ENCODE data around the gene CHIT1.

Gene CHIT1

DNA sequence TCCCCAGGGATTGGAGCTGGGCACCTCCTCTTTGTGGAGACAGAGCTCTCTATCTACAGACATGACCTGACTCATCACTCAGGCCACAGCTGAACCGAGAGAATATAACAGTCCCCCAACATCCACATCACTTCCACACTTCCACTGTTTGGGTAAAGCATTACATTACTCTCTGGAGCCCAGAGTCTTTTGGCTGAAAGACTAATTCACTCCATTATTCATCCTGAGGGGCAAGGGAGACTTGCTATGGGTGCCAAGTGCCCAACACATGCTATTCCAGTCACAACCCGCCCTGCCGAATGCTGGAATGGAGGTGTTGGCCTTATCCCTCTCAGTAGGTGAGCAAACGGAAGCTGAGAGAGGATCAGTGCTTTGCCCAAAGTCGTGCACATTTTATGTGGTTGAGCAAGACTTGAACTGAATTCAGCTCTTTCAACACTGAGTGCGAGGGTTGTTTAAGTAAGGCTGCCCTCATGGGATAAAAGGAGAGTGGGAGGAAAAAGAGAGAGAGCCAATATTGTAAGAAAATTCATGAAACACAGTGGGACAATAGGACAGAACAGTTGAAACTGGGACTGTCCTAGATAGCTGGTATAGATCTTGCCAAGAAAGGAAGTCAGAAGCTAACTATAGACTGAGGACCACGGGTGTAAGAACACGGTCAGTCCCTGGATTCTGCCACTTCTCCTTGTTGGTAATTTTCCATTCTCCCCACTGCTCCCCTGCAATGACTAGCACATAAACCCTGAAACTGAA lies 29.5 kb downstream of the CHIT1 start:
- no peak overlapping the region for H3K4ac ChIP-seq (ENCODE audit: low read length)
- no peak overlapping the region for H4K8ac ChIP-seq (ENCODE audit: low read depth, low read length)
- H3K4me1 ChIP-seq (ENCODE audit: control insufficient read depth in 2 of 2, insufficient read depth in 1 of 2, low read depth in 1 of 2, low read length in 2 of 2) = peaks cover 3 to 8% of the 10 kb centered on the region in 2 donors
- no peak for DNase-seq (ENCODE audit: low spot score)
- no peaks in the 10 kb centered on the region for H3K9me3 ChIP-seq (replicated peaks in 1 of 2; ENCODE audit: control insufficient read depth in 2 of 2, insufficient read depth in 1 of 2, low read depth in 1 of 2, low read length in 2 of 2)
- peaks cover 0 to 7% (median 0%) of the 10 kb centered on the region in 3 experiments for H3K27me3 ChIP-seq (ENCODE audit: control insufficient read depth in 3 of 3, insufficient read depth in 3 of 3, low read depth in 1 of 3, low read length in 3 of 3)
- H2BK5ac ChIP-seq (ENCODE audit: low read length) = no peak overlapping the region
- H4K91ac ChIP-seq (ENCODE audit: low read depth, low read length, poor library complexity) = no peak overlapping the region
- no peak overlapping the region for H2BK12ac ChIP-seq (ENCODE audit: low read length)
- WGBS, 2 donors (ENCODE audit: extremely low coverage in 2 of 2, insufficient read length in 2 of 2, insufficient replicate concordance in 1 of 2) = no CpG with 5 or more reads among the region's 8 CpGs
- no peak overlapping the region for H3K27ac ChIP-seq (replicated peaks; ENCODE audit: low read length)
- peak overlapping the region; percentile 44 for H2BK15ac ChIP-seq (ENCODE audit: low read length)
- peak overlapping the region; percentile 18 for H2AK5ac ChIP-seq (ENCODE audit: low read depth, low read length)
- no peak overlapping the region for H3K4me2 ChIP-seq (ENCODE audit: insufficient read depth, low read length, poor library complexity, severe bottlenecking)
- no peaks in the 10 kb centered on the region for H3K36me3 ChIP-seq (replicated peaks in 1 of 2; ENCODE audit: control insufficient read depth in 2 of 2, insufficient read depth in 2 of 2, low read length in 2 of 2)
- H3K18ac ChIP-seq (ENCODE audit: low read length) = no peak overlapping the region
- no peak overlapping the region for H3K9ac ChIP-seq (ENCODE audit: low read depth, low read length, poor library complexity)
- H3K79me1 ChIP-seq (ENCODE audit: low read depth, low read length) = no peaks in the 10 kb centered on the region
- no peak overlapping the region for H3K23ac ChIP-seq (ENCODE audit: low read depth, low read length, poor library complexity)
- H3K4me3 ChIP-seq (ENCODE audit: low read length in 2 of 2) = no peak overlapping the region
- H2AFZ ChIP-seq (ENCODE audit: low read length) = no peak overlapping the region
- H3K14ac ChIP-seq (ENCODE audit: low read length) = no peak overlapping the region
- no peak overlapping the region for H2BK120ac ChIP-seq (ENCODE audit: low read depth, low read length)

DNA sequence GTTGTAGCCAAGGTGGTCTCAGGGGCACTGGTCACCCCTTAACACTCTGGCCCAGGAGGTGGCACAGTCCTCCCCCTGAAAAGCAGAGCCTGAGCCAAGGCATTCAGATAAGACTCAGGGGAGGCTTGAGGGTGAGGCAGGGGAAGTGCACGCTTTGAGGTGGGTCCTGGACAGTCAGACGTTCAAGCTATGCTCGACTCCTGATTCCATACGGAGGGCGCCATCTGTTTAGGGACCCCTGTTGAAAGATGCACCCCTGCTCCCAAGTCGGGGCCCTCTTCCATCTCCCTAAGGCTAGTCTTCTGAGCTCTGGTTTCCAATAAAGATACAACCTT lies 30.0 kb downstream of the CHIT1 start:
- Histone ChIP-seq H2BK5ac (ENCODE audit: low read length) (no peak overlapping the region), H3K27ac (replicated peaks; ENCODE audit: low read length) (no peak overlapping the region), H2AK5ac (ENCODE audit: low read depth, low read length) (peak overlapping the region; percentile 18), H3K79me1 (ENCODE audit: low read depth, low read length) (no peaks in the 10 kb centered on the region), H4K8ac (ENCODE audit: low read depth, low read length) (no peak overlapping the region), H2BK12ac (ENCODE audit: low read length) (no peak overlapping the region), H2AFZ (ENCODE audit: low read length) (no peak overlapping the region), H3K18ac (ENCODE audit: low read length) (no peak overlapping the region), H3K27me3 (ENCODE audit: control insufficient read depth in 3 of 3, insufficient read depth in 3 of 3, low read depth in 1 of 3, low read length in 3 of 3) (peaks cover 0 to 7% (median 0%) of the 10 kb centered on the region in 3 experiments), H3K4me3 (ENCODE audit: low read length in 2 of 2) (no peak overlapping the region), H2BK15ac (ENCODE audit: low read length) (peak overlapping the region; percentile 44), H3K23ac (ENCODE audit: low read depth, low read length, poor library complexity) (no peak overlapping the region), H3K4me2 (ENCODE audit: insufficient read depth, low read length, poor library complexity, severe bottlenecking) (no peak overlapping the region), H3K9me3 (replicated peaks in 1 of 2; ENCODE audit: control insufficient read depth in 2 of 2, insufficient read depth in 1 of 2, low read depth in 1 of 2, low read length in 2 of 2) (no peaks in the 10 kb centered on the region), H3K4me1 (ENCODE audit: control insufficient read depth in 2 of 2, insufficient read depth in 1 of 2, low read depth in 1 of 2, low read length in 2 of 2) (peaks cover 3 to 5% of the 10 kb centered on the region in 2 donors), H4K91ac (ENCODE audit: low read depth, low read length, poor library complexity) (no peak overlapping the region), H3K9ac (ENCODE audit: low read depth, low read length, poor library complexity) (no peak overlapping the region), H3K14ac (ENCODE audit: low read length) (no peak overlapping the region), H2BK120ac (ENCODE audit: low read depth, low read length) (no peak overlapping the region), H3K4ac (ENCODE audit: low read length) (no peak overlapping the region), H3K36me3 (replicated peaks in 1 of 2; ENCODE audit: control insufficient read depth in 2 of 2, insufficient read depth in 2 of 2, low read length in 2 of 2) (no peaks in the 10 kb centered on the region)
- no peak for DNase-seq (ENCODE audit: low spot score)
- WGBS, 2 donors (ENCODE audit: extremely low coverage in 2 of 2, insufficient read length in 2 of 2, insufficient replicate concordance in 1 of 2) = no CpG with 5 or more reads among the region's 6 CpGs

DNA sequence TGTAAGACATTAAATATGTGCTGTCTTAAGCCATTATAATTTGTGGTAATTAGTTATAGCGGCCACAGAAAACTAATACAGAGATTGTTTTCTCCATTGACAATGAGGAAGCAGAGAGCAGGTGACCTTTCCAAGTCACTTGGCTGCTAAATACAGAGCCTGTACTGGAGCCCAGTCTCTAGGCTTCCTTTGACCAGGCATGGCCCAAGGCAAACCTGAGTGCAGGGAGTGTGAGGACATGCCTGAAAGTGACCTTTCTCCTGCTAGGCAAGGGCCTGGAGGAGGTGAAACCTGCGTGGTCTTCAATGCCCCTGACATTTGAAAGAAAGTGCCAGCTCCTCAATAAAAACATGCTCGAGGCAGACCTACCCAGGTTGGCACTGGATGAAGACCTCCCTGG lies 30.5 kb downstream of the CHIT1 start:
- no CpG with 5 or more reads among the region's 3 CpGs for WGBS, 2 donors (ENCODE audit: extremely low coverage in 2 of 2, insufficient read length in 2 of 2, insufficient replicate concordance in 1 of 2)
- Histone ChIP-seq H3K9ac (ENCODE audit: low read depth, low read length, poor library complexity) (no peak overlapping the region), H4K91ac (ENCODE audit: low read depth, low read length, poor library complexity) (no peak overlapping the region), H4K8ac (ENCODE audit: low read depth, low read length) (no peak overlapping the region), H3K14ac (ENCODE audit: low read length) (no peak overlapping the region), H2BK5ac (ENCODE audit: low read length) (no peak overlapping the region), H3K27ac (replicated peaks; ENCODE audit: low read length) (no peak overlapping the region), H2AK5ac (ENCODE audit: low read depth, low read length) (peak overlapping the region; percentile 18), H2BK15ac (ENCODE audit: low read length) (peak overlapping the region; percentile 44), H2BK120ac (ENCODE audit: low read depth, low read length) (no peak overlapping the region), H3K4ac (ENCODE audit: low read length) (no peak overlapping the region), H3K36me3 (replicated peaks in 1 of 2; ENCODE audit: control insufficient read depth in 2 of 2, insufficient read depth in 2 of 2, low read length in 2 of 2) (no peaks in the 10 kb centered on the region), H2AFZ (ENCODE audit: low read length) (no peak overlapping the region), H2BK12ac (ENCODE audit: low read length) (no peak overlapping the region), H3K4me2 (ENCODE audit: insufficient read depth, low read length, poor library complexity, severe bottlenecking) (no peak overlapping the region), H3K18ac (ENCODE audit: low read length) (no peak overlapping the region), H3K23ac (ENCODE audit: low read depth, low read length, poor library complexity) (no peak overlapping the region), H3K27me3 (ENCODE audit: control insufficient read depth in 3 of 3, insufficient read depth in 3 of 3, low read depth in 1 of 3, low read length in 3 of 3) (peaks cover 0 to 7% (median 0%) of the 10 kb centered on the region in 3 experiments), H3K79me1 (ENCODE audit: low read depth, low read length) (no peaks in the 10 kb centered on the region), H3K4me3 (ENCODE audit: low read length in 2 of 2) (no peak overlapping the region), H3K4me1 (ENCODE audit: control insufficient read depth in 2 of 2, insufficient read depth in 1 of 2, low read depth in 1 of 2, low read length in 2 of 2) (peaks cover 3% of the 10 kb centered on the region in 2 donors), H3K9me3 (replicated peaks in 1 of 2; ENCODE audit: control insufficient read depth in 2 of 2, insufficient read depth in 1 of 2, low read depth in 1 of 2, low read length in 2 of 2) (no peaks in the 10 kb centered on the region)
- no peak for DNase-seq (ENCODE audit: low spot score)

DNA sequence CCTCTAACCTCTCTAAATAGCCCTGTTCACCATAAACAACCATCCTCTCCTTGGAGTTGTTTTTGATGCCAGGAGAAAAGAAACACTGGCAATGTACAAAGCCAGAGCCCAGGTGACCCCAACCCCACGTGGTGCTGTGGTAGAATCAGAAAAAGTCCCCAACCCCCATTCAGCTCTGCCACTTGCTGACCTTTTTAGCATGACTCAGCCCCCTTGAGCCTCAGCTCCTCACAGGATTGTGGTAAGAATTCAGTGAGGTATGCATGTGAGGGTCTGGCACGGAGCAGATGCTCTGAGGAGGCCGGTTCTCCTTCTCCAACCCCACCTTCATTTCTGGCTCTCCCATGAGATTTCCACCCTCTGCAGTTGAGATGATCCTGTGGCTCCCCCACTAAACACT lies 31.8 kb downstream of the CHIT1 start:
- Histone ChIP-seq H3K4ac (ENCODE audit: low read length) (no peak overlapping the region), H3K4me2 (ENCODE audit: insufficient read depth, low read length, poor library complexity, severe bottlenecking) (no peak overlapping the region), H3K4me1 (ENCODE audit: control insufficient read depth in 2 of 2, insufficient read depth in 1 of 2, low read depth in 1 of 2, low read length in 2 of 2) (peaks cover 3% of the 10 kb centered on the region in 2 donors), H2AFZ (ENCODE audit: low read length) (no peak overlapping the region), H3K23ac (ENCODE audit: low read depth, low read length, poor library complexity) (no peak overlapping the region), H4K91ac (ENCODE audit: low read depth, low read length, poor library complexity) (no peak overlapping the region), H3K9ac (ENCODE audit: low read depth, low read length, poor library complexity) (no peak overlapping the region), H2BK12ac (ENCODE audit: low read length) (no peak overlapping the region), H3K79me1 (ENCODE audit: low read depth, low read length) (no peaks in the 10 kb centered on the region), H2BK15ac (ENCODE audit: low read length) (no peak overlapping the region), H3K9me3 (replicated peaks in 1 of 2; ENCODE audit: control insufficient read depth in 2 of 2, insufficient read depth in 1 of 2, low read depth in 1 of 2, low read length in 2 of 2) (no peaks in the 10 kb centered on the region), H3K18ac (ENCODE audit: low read length) (no peak overlapping the region), H2BK5ac (ENCODE audit: low read length) (no peak overlapping the region), H3K4me3 (ENCODE audit: low read length in 2 of 2) (no peak overlapping the region), H3K27ac (replicated peaks; ENCODE audit: low read length) (no peak overlapping the region), H4K8ac (ENCODE audit: low read depth, low read length) (no peak overlapping the region), H3K14ac (ENCODE audit: low read length) (no peak overlapping the region), H2BK120ac (ENCODE audit: low read depth, low read length) (no peak overlapping the region), H2AK5ac (ENCODE audit: low read depth, low read length) (no peak overlapping the region), H3K27me3 (ENCODE audit: control insufficient read depth in 3 of 3, insufficient read depth in 3 of 3, low read depth in 1 of 3, low read length in 3 of 3) (peaks cover 0 to 7% (median 0%) of the 10 kb centered on the region in 3 experiments), H3K36me3 (replicated peaks in 1 of 2; ENCODE audit: control insufficient read depth in 2 of 2, insufficient read depth in 2 of 2, low read length in 2 of 2) (no peaks in the 10 kb centered on the region)
- no CpG with 5 or more reads among the region's 3 CpGs for WGBS, 2 donors (ENCODE audit: extremely low coverage in 2 of 2, insufficient read length in 2 of 2, insufficient replicate concordance in 1 of 2)
- no peak for DNase-seq (ENCODE audit: low spot score)

Data from neuronal stem cell (in vitro differentiated cells).